GM18520 (cell line): ENCODE measurements around the gene CNTN1.

Experiments
- ATAC-seq: cut with Tn5 transposase; IDR thresholded peaks from one replicate; pipeline ENCODE4 v1.9.1; 2021; ENCODE audit not compliant: unreplicated experiment

CNTN1 gene

GRCh38 chr12:40768125-40768864 is 76.1 kb downstream of the CNTN1 start:
- no peak for ATAC-seq

GRCh38 chr12:40769846-40770245 is 77.6 kb downstream of the CNTN1 start:
- ATAC-seq, result no peak

GRCh38 chr12:40770781-40771180 is 78.5 kb downstream of the CNTN1 start:
- no peak for ATAC-seq

GRCh38 chr12:40775661-40776060 is 83.4 kb downstream of the CNTN1 start:
- ATAC-seq, result no peak

GRCh38 chr12:40784102-40784501 is 91.9 kb downstream of the CNTN1 start:
- no peak for ATAC-seq

GRCh38 chr12:40788276-40788675 is 96.0 kb downstream of the CNTN1 start:
- ATAC-seq, result no peak

GRCh38 chr12:40792792-40793386 is 100.7 kb downstream of the CNTN1 start:
- ATAC-seq, result no peak

- no peak for ATAC-seq
Measured at GRCh38 chr12:40793471-40793870, 101.2 kb downstream of the CNTN1 start.

- no peak for ATAC-seq
Measured at GRCh38 chr12:40794087-40794486, 101.8 kb downstream of the CNTN1 start.

- ATAC-seq, result no peak
Measured at GRCh38 chr12:40801082-40801481, 108.8 kb downstream of the CNTN1 start.

- no peak for ATAC-seq
Measured at GRCh38 chr12:40801861-40802260, 109.6 kb downstream of the CNTN1 start.

GRCh38 chr12:40802656-40803055 is 110.4 kb downstream of the CNTN1 start:
- ATAC-seq, result no peak

- no peak for ATAC-seq
Measured at GRCh38 chr12:40819436-40820108, 127.3 kb downstream of the CNTN1 start.

- no peak for ATAC-seq
Measured at GRCh38 chr12:40820794-40821484, 128.7 kb downstream of the CNTN1 start.

- no peak for ATAC-seq
Measured at GRCh38 chr12:40825156-40825555, 132.9 kb downstream of the CNTN1 start.

GRCh38 chr12:40827683-40828592 is 135.7 kb downstream of the CNTN1 start:
- ATAC-seq, result no peak

- no peak for ATAC-seq
Measured at GRCh38 chr12:40828593-40828990, 136.4 kb downstream of the CNTN1 start.

- no peak for ATAC-seq
Measured at GRCh38 chr12:40829738-40830144, 137.5 kb downstream of the CNTN1 start.

- ATAC-seq, result no peak
Measured at GRCh38 chr12:40831916-40832315, 139.7 kb downstream of the CNTN1 start.

- no peak for ATAC-seq
Measured at GRCh38 chr12:40832668-40833067, 140.4 kb downstream of the CNTN1 start.

- no peak for ATAC-seq
Measured at GRCh38 chr12:40833818-40834217, 141.6 kb downstream of the CNTN1 start.
